Measurements from ENCODE around the gene CCDC188.

CCDC188 gene

DNA sequence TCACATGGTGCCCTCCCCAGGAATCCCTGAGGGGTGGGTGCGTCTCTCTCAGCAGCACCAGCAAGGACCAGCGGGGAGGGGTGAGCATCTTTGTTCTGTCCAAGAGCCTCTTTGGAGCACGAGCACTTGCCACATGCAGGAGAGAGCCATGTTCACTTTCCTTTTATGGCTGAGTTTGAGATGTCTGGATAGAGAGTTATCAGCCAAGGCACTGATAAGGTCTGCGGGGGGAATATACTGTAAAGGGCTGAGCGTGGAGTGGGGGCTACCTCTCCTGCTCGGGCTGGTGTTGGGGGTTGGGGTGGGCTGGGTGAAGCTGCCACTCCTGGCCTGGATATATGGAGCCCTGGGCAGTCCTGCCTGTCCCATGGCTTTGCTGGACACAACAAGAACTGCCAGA, 34.9 kb upstream of the CCDC188 start:
- DNase-seq (ENCODE audit: low read depth in 2 of 2): no peak

- DNase-seq (ENCODE audit: low read depth in 2 of 2): no peak
These were observed 33.8 kb upstream of the CCDC188 start for GRCh38 chr22:20184501-20185165.

DNA sequence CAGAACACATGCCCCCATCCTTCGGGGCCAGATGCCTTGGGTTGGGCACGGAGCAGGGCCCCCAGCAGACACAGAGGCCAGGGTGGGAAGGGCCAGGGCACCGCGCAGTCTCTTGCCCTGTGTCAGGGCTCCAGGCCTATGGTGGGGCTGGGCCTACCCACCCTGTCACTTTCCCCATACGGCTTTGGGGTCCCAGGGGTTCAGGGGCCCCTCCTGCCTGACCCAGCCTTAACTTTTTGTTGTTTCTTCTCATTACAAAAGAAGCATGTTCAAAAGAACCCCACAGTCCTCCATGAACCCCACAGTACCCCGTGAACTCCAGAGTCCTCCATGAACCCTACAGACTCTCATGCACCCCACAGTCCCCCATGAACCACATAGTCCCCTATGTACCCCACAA, 33.0 kb upstream of the CCDC188 start:
- no peak for DNase-seq (ENCODE audit: low read depth in 2 of 2)

- DNase-seq (ENCODE audit: low read depth in 2 of 2): no peak
These were observed 32.2 kb upstream of the CCDC188 start for GRCh38 chr22:20183101-20183500.

DNA sequence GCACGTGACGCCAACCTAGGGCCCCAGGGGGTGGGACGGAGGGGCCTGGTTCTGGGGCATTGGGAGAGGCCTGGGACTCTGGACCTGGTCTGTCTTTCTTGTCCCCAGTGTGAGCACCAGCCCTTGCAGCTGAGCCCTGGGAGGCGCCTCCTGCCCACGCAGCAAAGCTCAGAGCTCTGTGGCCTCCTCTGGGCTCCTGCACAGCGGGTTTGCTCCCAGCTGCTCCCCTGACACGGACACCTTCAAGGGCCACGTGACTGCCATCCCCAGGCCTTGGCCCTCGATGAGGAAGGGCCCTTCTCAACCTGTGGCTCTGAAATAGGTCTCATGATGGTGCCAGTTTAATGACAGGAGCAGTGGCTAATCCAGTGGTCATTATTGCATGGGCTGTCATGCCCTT, 31.5 kb upstream of the CCDC188 start:
- DNase-seq (ENCODE audit: low read depth in 2 of 2): no peak

DNA sequence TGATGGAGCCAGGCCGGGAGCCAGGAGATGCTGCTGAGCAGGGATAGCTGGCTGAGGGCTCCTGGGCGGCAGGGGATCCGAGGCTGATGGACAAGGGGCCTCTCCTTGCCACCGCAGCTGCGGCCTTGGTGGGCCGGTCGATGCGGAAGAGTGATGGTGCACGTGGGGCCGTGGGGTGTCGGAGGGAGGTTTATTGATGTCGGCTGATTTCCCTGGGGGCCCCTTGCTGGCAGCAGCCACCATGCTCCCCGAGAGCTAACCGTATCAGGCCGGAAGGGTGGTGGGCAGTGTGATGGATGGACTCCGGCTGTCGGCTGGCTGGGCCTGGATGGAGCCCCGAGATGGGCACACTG, 31.0 kb upstream of the CCDC188 start:
- DNase-seq (ENCODE audit: low read depth in 2 of 2): no peak

DNA sequence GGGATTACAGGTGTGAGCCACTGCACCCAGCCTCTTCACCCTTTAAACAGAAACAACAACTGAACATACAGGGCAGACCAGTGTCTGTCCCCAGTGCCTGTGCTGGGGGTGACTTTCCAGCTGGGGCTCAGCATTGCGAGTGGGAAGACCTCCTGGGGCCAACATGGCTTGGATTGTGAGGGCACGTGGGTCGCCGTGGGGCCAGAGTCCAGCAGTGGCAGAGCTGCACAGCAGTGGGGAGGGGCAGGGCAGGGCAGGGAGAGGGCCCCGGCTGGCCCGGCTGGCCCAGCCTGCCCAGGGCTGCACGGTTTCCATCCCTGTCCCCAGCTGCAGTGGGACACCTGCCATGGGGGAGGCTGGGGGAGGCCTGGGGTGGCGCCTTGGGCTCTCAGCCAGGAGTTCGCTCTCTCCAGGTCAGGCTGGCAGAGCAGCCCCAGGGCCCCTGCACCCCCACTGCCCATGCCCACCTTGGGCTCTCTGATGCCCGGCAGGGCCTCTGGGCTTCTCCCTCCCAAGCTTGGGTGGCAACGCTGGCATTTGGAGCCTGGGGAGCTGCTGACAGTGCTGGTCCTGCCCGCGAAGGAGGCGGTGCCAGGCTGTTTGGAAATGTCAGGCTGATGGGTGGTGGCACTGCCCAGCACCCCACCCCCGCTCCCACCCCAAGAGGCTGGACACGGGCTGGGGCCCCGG, 30.5 kb upstream of the CCDC188 start:
- no peak for DNase-seq (ENCODE audit: low read depth in 2 of 2)

DNA sequence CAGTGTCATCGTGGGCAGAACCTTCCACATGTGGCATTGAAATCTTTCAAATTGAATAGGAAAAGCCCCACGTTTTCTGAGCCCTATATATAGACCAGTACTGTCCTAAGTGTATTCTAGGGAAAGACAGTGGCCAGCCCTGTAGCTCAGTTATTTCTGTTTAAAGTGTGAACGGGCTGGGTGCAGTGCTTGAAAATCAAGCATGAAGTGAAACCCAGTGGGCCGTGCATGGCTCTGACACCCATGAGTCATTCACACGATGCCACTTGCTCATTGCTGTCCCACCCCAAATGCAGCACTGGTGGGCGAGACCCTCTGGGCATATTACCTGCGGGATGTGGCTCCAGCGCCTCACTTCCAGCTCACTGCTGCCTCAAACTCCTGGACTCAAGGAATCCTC, 29.8 kb upstream of the CCDC188 start:
- no peak for DNase-seq (ENCODE audit: low read depth in 2 of 2)

- no peak for DNase-seq (ENCODE audit: low read depth in 2 of 2)
These were observed 29.4 kb upstream of the CCDC188 start for GRCh38 chr22:20180245-20180630.

- no peak for DNase-seq (ENCODE audit: low read depth in 2 of 2)
These were observed 28.8 kb upstream of the CCDC188 start for GRCh38 chr22:20179455-20180244.

DNA sequence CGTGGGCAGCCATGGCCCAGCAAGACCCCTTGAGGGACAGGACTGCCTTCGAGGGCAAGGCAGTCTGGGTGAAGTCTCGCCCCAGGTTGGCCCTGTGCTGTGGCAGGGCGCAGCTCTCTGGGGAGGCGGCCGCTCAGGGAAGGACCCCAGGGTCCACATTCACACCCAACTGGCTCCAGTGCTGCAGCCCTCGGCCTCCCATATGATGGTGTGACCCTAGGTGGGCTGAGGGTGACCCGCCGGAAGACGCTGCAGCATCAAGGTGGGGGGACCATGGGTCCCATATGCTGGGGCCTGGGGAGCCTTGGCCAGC, 28.0 kb upstream of the CCDC188 start:
- no peak for DNase-seq (ENCODE audit: low read depth in 2 of 2)

DNA sequence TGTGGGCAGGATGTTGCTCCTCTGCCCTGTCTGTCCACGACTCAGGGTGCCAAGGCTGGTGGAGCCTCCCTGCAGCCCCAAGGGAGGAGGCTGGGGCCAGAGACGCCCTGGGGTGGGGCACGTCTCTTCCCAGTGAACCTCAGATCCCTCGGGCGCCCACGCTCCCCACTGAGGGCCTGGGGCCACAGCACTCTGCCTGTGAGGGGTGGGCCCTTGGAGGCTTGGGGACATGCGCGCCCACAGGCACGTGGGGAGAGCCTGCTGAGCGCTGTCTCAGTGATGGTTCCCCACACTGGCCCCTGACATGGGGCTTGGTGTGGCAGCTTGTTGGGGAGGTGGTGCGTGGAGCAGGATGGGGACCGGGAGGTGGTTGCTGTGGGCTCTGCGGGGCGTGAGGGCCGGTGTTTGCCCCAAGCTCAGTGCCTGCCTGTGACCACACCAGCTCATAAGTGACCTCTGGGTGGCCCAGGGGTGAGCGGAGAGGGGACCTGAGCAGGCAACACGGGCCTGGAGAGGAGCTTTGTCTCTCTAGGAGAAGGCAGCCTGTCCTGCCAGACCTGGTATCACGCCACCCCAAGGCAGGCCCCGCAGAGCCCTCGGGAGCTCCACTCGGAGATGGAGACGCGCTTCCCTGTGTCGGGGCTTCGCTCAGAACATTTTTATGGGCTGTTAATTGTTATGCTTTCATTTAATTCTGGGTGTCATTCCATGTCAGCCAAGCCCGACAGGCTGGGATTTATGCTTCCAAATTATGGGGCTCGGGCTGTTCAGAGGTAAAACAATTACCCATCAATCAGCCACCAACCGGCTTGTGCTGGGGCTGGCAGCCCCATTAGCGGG, 27.4 kb upstream of the CCDC188 start:
- no peak for DNase-seq (ENCODE audit: low read depth in 2 of 2)

- DNase-seq (ENCODE audit: low read depth in 2 of 2): no peak
These were observed 26.5 kb upstream of the CCDC188 start for GRCh38 chr22:20177217-20177911.

DNA sequence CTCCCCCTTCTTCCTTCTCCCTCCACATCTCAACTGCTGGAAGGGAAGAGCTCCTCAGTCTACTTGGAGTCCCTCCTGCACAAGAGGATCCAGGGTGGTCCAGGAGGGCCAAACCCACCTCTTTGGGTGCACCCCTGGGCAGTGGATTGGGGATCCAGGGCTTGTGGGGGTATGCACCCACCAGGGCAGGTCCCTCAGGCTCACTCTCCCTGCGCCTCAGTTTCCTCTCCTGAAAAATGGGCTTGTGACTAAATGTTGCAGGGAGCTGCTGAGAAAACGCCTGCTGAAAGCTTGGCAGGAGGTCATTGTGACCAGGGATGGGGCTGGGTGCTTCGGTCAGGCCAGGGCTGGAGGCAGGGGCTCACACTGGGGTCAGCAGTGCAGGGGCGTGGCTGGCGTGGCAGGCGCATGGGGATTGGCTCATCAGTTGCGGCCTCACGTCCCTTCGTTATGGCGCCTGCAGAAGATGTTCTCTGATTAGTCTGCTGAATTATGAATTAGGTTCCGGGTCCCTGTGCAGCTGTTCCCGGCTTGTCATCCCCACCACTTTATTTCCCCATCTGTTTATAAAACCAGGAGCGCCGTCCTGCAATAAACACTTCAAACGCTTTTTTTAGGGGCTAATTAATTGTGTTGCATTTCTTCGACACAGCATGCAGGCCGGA, 25.7 kb upstream of the CCDC188 start:
- DNase-seq (ENCODE audit: low read depth in 2 of 2): no peak

DNA sequence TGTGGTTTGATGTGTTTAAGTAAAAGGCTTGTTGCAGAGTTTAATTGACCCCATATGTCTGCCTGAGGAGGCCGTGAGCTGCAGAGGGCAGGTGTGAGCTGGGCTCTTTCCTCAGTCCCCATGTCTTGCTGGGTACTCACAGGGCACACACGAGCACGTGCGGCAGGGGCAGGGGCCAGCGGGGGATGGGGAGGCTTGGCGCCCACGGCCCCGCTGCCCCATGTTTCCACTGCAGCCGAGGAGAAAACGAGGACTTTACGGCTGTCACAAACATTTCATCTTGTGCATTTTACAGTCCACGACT, 24.7 kb upstream of the CCDC188 start:
- DNase-seq (ENCODE audit: low read depth in 2 of 2): no peak

DNA sequence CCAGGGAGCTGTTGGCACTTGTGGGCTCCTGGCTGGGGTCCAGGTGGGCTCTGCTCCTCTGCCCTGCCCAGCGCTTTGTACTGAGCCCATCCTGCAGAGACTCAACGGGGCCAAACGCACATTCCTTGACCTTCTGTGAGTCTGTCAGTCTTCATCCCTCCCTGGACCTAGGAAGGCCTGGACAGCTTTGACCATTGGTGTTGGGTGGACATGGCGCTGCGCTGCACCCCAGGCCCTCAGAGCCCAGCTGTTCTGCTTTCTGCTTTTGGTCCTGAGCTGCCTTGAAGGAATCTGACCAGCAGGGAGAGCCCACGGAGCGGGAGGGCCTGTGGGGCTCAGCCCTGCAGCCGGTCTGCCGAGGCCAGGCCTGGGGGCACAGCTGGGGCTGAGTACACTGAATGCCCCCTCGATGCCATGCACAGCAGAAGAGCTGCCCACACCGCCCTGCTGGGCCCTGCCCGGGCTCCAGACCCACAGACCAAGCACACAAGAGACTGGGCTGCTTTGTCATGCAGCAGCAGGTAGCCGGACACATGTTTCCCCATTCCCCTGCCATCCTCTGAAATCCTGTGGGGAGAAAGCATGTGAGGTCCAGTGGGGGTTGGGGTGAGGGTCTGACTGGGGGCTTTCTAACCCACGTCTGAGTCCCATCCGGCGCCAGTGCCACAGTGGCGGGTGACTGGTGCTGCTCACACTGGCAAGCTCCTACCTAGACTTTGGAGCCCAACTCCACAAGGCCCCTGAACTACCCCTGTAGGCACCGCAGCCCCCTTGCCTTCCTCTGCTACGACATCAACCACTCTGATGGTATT, 24.1 kb upstream of the CCDC188 start:
- no peak for DNase-seq (ENCODE audit: low read depth in 2 of 2)

DNA sequence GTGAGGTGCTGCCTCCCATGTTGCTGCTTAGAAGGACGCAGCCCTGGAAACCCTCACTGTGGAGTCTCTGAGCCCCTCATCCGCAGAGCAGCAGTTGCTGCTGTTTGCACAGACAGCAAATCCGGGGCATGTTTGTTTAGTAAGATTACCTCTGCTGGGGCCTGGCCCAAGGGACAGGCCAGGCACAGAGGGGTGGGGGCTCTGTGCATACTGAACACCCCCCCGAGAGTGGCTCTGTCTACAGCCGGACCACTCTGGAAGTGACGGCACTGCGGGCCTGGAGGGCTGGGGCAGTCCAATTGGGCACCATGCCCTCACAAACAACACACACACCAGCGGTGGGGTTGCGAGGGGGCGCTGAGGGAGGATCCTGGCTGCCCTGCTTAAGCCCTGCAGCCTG, 22.9 kb upstream of the CCDC188 start:
- DNase-seq (ENCODE audit: low read depth in 2 of 2): no peak

GRCh38 chr22:20173246-20173645, 22.4 kb upstream of the CCDC188 start:
- no peak for DNase-seq (ENCODE audit: low read depth in 2 of 2)

- no peak for DNase-seq (ENCODE audit: low read depth in 2 of 2)
These were observed 21.3 kb upstream of the CCDC188 start for GRCh38 chr22:20172141-20172613.

Data from activated CD4-positive, alpha-beta T cell treated with anti-CD3 and anti-CD28 coated beads for 24 hours (primary cell).